GM12873 (cell line): Measurements from ENCODE around the gene LRRC7.

ENCODE experiments used
- TF ChIP-seq, protein P1 (sequence below): IDR thresholded peaks from 2 replicates; pipeline ENCODE4 v1.5.1; 2012; ENCODE audit warnings: low read depth, mild to moderate bottlenecking, moderate library complexity, low read length, control low read depth; ENCODE audit not compliant: insufficient read depth; ENCODE audit errors: missing control alignments

LRRC7 gene

DNA sequence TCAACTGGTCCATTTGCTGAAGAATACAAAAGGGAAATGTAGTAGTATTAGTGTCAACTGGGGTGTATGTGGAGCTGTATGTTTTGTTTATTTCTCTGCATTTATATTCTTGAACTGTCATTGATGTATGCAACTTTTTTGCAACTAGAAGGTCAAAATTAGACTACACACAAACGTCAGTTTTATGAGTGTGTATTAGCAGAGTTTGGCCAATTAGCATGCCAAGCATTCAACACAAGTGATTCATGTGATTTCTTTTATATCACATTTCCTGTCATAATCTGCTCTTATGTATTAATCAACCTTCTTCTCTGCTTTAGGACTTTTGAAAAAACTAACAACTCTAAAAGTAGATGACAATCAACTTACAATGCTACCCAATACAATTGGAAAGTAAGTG is 426.5 kb downstream of the LRRC7 start:
- TF ChIP-seq, protein P1, sequence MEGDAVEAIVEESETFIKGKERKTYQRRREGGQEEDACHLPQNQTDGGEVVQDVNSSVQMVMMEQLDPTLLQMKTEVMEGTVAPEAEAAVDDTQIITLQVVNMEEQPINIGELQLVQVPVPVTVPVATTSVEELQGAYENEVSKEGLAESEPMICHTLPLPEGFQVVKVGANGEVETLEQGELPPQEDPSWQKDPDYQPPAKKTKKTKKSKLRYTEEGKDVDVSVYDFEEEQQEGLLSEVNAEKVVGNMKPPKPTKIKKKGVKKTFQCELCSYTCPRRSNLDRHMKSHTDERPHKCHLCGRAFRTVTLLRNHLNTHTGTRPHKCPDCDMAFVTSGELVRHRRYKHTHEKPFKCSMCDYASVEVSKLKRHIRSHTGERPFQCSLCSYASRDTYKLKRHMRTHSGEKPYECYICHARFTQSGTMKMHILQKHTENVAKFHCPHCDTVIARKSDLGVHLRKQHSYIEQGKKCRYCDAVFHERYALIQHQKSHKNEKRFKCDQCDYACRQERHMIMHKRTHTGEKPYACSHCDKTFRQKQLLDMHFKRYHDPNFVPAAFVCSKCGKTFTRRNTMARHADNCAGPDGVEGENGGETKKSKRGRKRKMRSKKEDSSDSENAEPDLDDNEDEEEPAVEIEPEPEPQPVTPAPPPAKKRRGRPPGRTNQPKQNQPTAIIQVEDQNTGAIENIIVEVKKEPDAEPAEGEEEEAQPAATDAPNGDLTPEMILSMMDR = no peak

DNA sequence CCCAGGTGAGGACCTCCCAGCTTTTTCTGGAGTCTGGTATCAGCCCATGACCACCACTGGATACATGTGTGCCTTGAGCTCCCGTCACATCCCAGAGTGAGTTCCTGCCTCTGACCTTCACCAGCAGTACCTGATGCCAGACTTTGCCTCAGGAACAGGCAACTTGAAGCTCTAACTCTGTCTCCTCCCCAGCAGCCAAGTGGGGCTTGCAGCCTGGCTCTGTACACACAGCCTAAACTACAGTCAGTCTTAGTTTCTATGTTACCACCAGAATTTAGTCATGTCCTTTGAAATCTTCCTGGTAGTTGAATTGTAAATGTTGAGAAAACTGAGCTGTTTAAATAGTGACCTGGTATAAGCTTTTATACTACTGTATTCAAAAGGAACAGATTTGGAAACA is 431.1 kb downstream of the LRRC7 start:
- TF ChIP-seq, protein P1 = no peak

DNA sequence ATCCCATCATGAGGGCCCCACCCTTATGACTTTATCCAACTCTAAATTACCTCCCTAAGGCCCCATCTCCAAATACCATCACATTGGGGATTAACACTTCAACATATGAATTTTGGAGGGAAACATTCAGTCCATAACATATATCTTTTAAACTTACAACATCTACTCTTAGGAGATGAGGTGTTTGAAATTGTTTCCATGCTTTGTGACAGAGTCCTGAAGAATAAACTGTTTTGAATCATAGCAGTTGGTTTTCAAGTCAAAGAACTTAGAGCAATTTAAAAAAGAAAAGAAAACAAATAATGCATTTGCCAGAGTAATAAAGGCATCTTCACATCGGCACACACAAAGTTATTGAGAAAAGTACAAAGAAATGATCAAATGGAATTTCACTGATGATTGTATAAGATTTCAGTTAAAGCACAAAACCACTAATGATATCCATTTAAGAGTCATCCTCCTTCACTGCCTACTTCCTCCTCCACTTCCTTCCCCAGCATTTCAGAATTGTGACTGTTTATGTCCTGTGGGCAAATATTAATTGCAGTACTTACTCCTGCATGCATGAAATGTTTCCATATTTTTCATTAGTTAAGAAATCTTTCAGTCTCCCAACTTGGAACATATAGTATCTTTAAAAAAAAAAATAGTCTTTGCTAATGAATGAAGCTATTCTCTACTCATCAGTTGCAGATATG is 435.6 kb downstream of the LRRC7 start:
- TF ChIP-seq, protein P1 = no peak

DNA sequence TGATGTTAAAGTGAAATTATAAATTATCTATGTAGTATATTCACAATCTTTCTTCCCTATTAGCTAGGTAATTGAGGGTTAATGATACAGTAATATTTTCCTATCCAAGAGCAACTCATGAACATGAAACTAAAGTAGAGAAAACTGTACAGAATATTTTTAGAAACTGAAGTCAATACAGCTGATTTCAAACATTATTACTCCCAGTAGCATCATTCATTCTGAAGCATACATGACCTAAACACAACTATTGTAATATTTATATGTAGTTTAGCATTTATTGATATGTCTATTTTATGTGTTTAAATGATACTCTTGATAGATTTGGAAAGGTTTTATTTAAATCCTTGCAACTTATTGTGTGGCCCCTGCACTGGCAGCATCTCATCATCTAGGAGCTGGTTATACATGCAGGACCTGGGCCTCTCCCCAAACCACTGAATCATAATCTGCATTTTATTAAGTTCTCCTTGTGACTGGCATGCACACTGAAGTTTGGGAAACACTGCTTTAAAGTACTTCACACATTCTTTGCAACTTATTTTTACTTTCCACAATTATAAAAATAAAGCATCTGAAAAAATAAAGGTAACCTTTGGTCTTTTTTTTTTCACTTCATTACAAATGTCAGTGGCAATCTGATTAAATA is 437.8 kb downstream of the LRRC7 start:
- TF ChIP-seq, protein P1 = no peak

DNA sequence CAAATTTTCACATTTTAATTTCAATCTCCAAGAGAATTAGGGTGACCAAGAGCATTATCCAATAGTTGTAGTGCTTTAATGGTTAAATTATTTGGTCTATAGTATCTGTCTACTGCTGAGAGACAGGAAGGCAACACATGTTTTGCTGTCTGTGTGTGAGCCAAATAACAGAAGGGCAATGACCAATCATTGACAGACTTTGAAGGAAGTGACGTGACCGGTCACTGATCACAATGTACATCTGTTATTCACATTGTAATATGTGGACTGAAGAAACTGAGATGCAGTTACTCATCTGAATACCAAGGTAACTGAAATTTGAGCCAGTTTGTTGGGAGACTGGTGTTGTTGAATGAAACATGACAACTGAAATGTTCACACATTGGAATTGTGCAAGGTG is 440.9 kb downstream of the LRRC7 start:
- TF ChIP-seq, protein P1 = no peak

DNA sequence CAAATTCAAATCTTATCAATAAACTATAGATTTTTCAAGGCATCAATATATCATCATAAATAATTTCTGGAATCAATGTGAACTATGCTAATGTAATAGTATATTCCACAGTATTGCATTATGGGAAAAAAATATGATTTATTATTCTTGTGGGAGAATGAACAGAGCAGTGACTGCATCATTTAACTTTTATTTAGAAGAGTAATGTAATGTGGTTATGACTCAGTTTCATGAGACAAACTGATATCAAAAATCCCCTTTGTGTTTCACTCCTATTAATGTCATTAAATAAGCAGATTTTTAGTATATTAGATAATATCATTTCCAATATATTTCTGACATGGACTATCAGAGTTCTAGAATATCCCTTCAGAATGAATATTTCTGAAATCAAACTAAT is 450.0 kb downstream of the LRRC7 start:
- TF ChIP-seq, protein P1 = no peak

DNA sequence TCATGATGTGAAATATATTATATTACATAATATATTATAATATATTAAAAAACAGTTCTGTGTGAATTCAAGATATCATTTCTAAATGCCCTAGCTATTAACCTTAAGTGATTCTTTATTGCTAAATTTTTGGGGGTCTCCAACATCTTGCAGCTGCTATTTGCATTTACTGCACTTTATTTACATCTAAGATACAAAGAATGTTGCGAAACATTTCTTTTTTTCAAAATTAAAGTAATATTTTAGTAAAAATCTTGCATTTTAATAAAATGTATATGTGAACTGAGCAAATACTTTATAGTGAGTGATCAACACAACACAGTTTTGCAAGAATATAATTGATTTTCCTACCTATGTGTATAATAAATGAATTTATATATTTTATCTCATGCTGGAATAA is 456.6 kb downstream of the LRRC7 start:
- TF ChIP-seq, protein P1 = no peak
